KOPT-K1 (cell line): ENCODE data around the gene CDKN1A.

Source experiments
- H3K27ac ChIP-seq: fragments of 200-600 bp; sonication (generic); 2 replicates; pipeline ENCODE4 v1.5.1; 2016; ENCODE audit warnings: antibody characterized with exemption, mild to moderate bottlenecking, low read depth, low read length; ENCODE audit not compliant: poor library complexity, severe bottlenecking
- H3K36me3 ChIP-seq: fragments of 200-600 bp; sonication (generic); 2 replicates; pipeline ENCODE4 v1.5.1; 2017; ENCODE audit warnings: antibody characterized with exemption, mild to moderate bottlenecking, low read length, moderate library complexity; ENCODE audit not compliant: insufficient read depth
- H3K9me3 ChIP-seq: fragments of 200-600 bp; sonication (generic); 2 replicates; pipeline ENCODE4 v1.5.1; 2017; ENCODE audit warnings: antibody characterized with exemption, low read length, mild to moderate bottlenecking; ENCODE audit not compliant: insufficient read depth, poor library complexity, severe bottlenecking

The CDKN1A gene

GRCh38 chr6:36666287-36666686 is 12.2 kb upstream of the CDKN1A start:
- no peaks in the 10 kb centered on the region for H3K9me3 ChIP-seq
- no peak overlapping the region for H3K27ac ChIP-seq
- H3K36me3 ChIP-seq, result no peaks in the 10 kb centered on the region

GRCh38 chr6:36666826-36667591 is 11.5 kb upstream of the CDKN1A start:
- Histone ChIP-seq H3K9me3 (no peaks in the 10 kb centered on the region), H3K36me3 (no peaks in the 10 kb centered on the region), H3K27ac (no peak overlapping the region)

- Histone ChIP-seq H3K36me3 (no peaks in the 10 kb centered on the region), H3K9me3 (no peaks in the 10 kb centered on the region), H3K27ac (no peak overlapping the region)
Measured at GRCh38 chr6:36668591-36668990, 9.9 kb upstream of the CDKN1A start.

- H3K27ac ChIP-seq, result no peak overlapping the region
Measured at GRCh38 chr6:36669002-36669401, 9.5 kb upstream of the CDKN1A start.

GRCh38 chr6:36670271-36670670 is 8.2 kb upstream of the CDKN1A start:
- Histone ChIP-seq H3K9me3 (no peaks in the 10 kb centered on the region), H3K27ac (no peak overlapping the region), H3K36me3 (no peaks in the 10 kb centered on the region)

More at GRCh38 chr6:36669002-36669401, 9.5 kb upstream of the CDKN1A start:
- no peaks in the 10 kb centered on the region for H3K36me3 ChIP-seq
- no peaks in the 10 kb centered on the region for H3K9me3 ChIP-seq

GRCh38 chr6:36671687-36672375 is 6.7 kb upstream of the CDKN1A start:
- Histone ChIP-seq H3K27ac (no peak overlapping the region), H3K9me3 (no peaks in the 10 kb centered on the region), H3K36me3 (no peaks in the 10 kb centered on the region)

- Histone ChIP-seq H3K36me3 (no peaks in the 10 kb centered on the region), H3K27ac (no peak overlapping the region), H3K9me3 (no peaks in the 10 kb centered on the region)
Measured at GRCh38 chr6:36673882-36674281, 4.6 kb upstream of the CDKN1A start.

GRCh38 chr6:36674942-36675341 is 3.6 kb upstream of the CDKN1A start:
- Histone ChIP-seq H3K27ac (no peak overlapping the region), H3K36me3 (no peaks in the 10 kb centered on the region), H3K9me3 (no peaks in the 10 kb centered on the region)

GRCh38 chr6:36676141-36677058 is 2.1 kb upstream of the CDKN1A start:
- H3K9me3 ChIP-seq, result no peaks in the 10 kb centered on the region
- H3K27ac ChIP-seq, result no peak overlapping the region
- no peaks in the 10 kb centered on the region for H3K36me3 ChIP-seq

- no peaks in the 10 kb centered on the region for H3K36me3 ChIP-seq
- no peak overlapping the region for H3K27ac ChIP-seq
- no peaks in the 10 kb centered on the region for H3K9me3 ChIP-seq
Measured at GRCh38 chr6:36677059-36677749, 1.3 kb upstream of the CDKN1A start.

GRCh38 chr6:36677753-36678487 is 594 bp upstream of the CDKN1A start:
- Histone ChIP-seq H3K27ac (no peak overlapping the region), H3K36me3 (no peaks in the 10 kb centered on the region), H3K9me3 (no peaks in the 10 kb centered on the region)

GRCh38 chr6:36679043-36679833 is 724 bp downstream of the CDKN1A start:
- Histone ChIP-seq H3K27ac (no peak overlapping the region), H3K36me3 (no peaks in the 10 kb centered on the region), H3K9me3 (no peaks in the 10 kb centered on the region)

- Histone ChIP-seq H3K36me3 (no peaks in the 10 kb centered on the region), H3K9me3 (no peaks in the 10 kb centered on the region), H3K27ac (peak overlapping the region; percentile 30)
Measured at GRCh38 chr6:36682328-36683144, 4.0 kb downstream of the CDKN1A start.
